WTC11 (cell line): ENCODE results near the gene RPS6KA5. TPM values are rescaled to one million over a fixed set of nuclear protein-coding genes. Genes with fewer than 3 reads are reported as not detected.
A peak's percentile ranks its signal among the peaks of the same experiment; 100 is the strongest.
"Not testable (repeated sequence)": the region's sequence is repeated elsewhere in the genome, so short reads cannot be mapped to it uniquely, and the experiment has no call there.

Experiments
- ATAC-seq: fragments of 200-7000 bp; cut with Tn5 transposase; 2 replicates; pipeline ENCODE4 v1.10.0; 2021; ENCODE audit warnings: mild to moderate bottlenecking, moderate library complexity
- CTCF ChIA-PET: fragments of 300-600 bp; sonication (Branson Sonifier 250); formaldehyde crosslinking; loops from one replicate; lab custom pipeline; 2021; ENCODE audit warnings: antibody characterized with exemption; lab: Charles Lee
- POLR2A ChIA-PET: fragments of 350-600 bp; sonication (Branson Sonifier 250); formaldehyde crosslinking; loops from one replicate; lab custom pipeline; 2021; ENCODE audit warnings: antibody characterized with exemption; lab: Charles Lee
- DNase-seq: peaks from one replicate; pipeline ENCODE4 v3.0.0; 2021; ENCODE audit warnings: low spot score
- H3K27ac Mint-ChIP-seq: 2 replicates; pipeline ENCODE4 v1.8.0; 2021; ENCODE audit warnings: mixed read lengths
- H3K27me3 Mint-ChIP-seq: 2 replicates; pipeline ENCODE4 v1.8.0; 2021; ENCODE audit warnings: low read depth, mild to moderate bottlenecking, moderate library complexity, mixed read lengths
- H3K36me3 Mint-ChIP-seq: 2 replicates; pipeline ENCODE4 v1.8.0; 2021; ENCODE audit warnings: mixed read lengths
- H3K4me1 Mint-ChIP-seq: 2 replicates; pipeline ENCODE4 v1.8.0; 2022; ENCODE audit warnings: mixed read lengths
- H3K4me3 Mint-ChIP-seq: 2 replicates; pipeline ENCODE4 v1.8.0; 2021; ENCODE audit warnings: mild to moderate bottlenecking, moderate library complexity, mixed read lengths
- H3K9me3 Mint-ChIP-seq: 2 replicates; pipeline ENCODE4 v1.8.0; 2021; ENCODE audit warnings: mixed read lengths
- CREB1 ChIP-seq: sonication (generic); formaldehyde crosslinking; IDR thresholded peaks from 2 replicates; pipeline ENCODE4 v1.8.0; 2023; ENCODE audit warnings: mild to moderate bottlenecking, missing genetic modification reagents
- ELF4 ChIP-seq: sonication (generic); formaldehyde crosslinking; IDR thresholded peaks from 2 replicates; pipeline ENCODE4 v1.8.1; 2022; ENCODE audit warnings: low read depth, mild to moderate bottlenecking, moderate library complexity, missing genetic modification reagents
- FOXP1 ChIP-seq: sonication (generic); formaldehyde crosslinking; IDR thresholded peaks from 2 replicates; pipeline ENCODE4 v1.8.0; 2022; ENCODE audit warnings: missing genetic modification reagents, mild to moderate bottlenecking, moderate library complexity, borderline replicate concordance
- HMGXB4 ChIP-seq: sonication (generic); formaldehyde crosslinking; IDR thresholded peaks from 2 replicates; pipeline ENCODE4 v1.8.1; 2023; ENCODE audit warnings: mild to moderate bottlenecking, moderate library complexity, missing genetic modification reagents
- JUN ChIP-seq: sonication (generic); formaldehyde crosslinking; IDR thresholded peaks from 2 replicates; pipeline ENCODE4 v1.8.0; 2023; ENCODE audit warnings: mild to moderate bottlenecking, missing genetic modification reagents
- NFYB ChIP-seq: sonication (generic); formaldehyde crosslinking; conservative IDR thresholded peaks from 2 replicates; pipeline ENCODE4 v1.8.0; 2022; ENCODE audit warnings: low read depth, missing genetic modification reagents
- NR1H2 ChIP-seq: sonication (generic); formaldehyde crosslinking; IDR thresholded peaks from 2 replicates; pipeline ENCODE4 v1.9.0; 2021; ENCODE audit warnings: mild to moderate bottlenecking, moderate library complexity, missing genetic modification reagents
- SMAD3 ChIP-seq: sonication (generic); formaldehyde crosslinking; IDR thresholded peaks from 2 replicates; pipeline ENCODE4 v1.8.0; 2022; ENCODE audit warnings: missing genetic modification reagents, mild to moderate bottlenecking, borderline replicate concordance
- SOX15 ChIP-seq: fragments of 250-450 bp; sonication (Bioruptor Pico); IDR thresholded peaks from 2 replicates; pipeline ENCODE4 v1.9.0; 2021; ENCODE audit warnings: mild to moderate bottlenecking
- SP1 ChIP-seq: sonication (generic); formaldehyde crosslinking; conservative IDR thresholded peaks from 2 replicates; pipeline ENCODE4 v1.8.1; 2022; ENCODE audit warnings: missing genetic modification reagents
- TP53 ChIP-seq: sonication (generic); formaldehyde crosslinking; IDR thresholded peaks from 2 replicates; pipeline ENCODE4 v1.8.1; 2023; ENCODE audit warnings: mild to moderate bottlenecking, missing genetic modification reagents
- ZNF219 ChIP-seq: sonication (generic); formaldehyde crosslinking; IDR thresholded peaks from 2 replicates; pipeline ENCODE4 v1.8.0; 2023; ENCODE audit warnings: missing genetic modification reagents, mild to moderate bottlenecking, borderline replicate concordance
- total RNA-seq: library from RNA; stranded (reverse); gene quantifications from 3 replicates; pipeline ENCODE4 v1.2.3, GENCODE V29; 2021
- TF ChIP-seq, protein P1 (sequence below): sonication (generic); formaldehyde crosslinking; IDR thresholded peaks from 2 replicates; pipeline ENCODE4 v1.8.0; 2023; ENCODE audit warnings: missing genetic modification reagents, mild to moderate bottlenecking, borderline replicate concordance
- TF ChIP-seq, protein P2 (sequence below): fragments of 250-450 bp; sonication (Bioruptor Pico); conservative IDR thresholded peaks from 2 replicates; pipeline ENCODE4 v1.9.0; 2021; ENCODE audit warnings: mild to moderate bottlenecking
- TF ChIP-seq, protein P3 (sequence below): sonication (generic); formaldehyde crosslinking; IDR thresholded peaks from 2 replicates; pipeline ENCODE4 v1.8.1; 2022; ENCODE audit warnings: low read depth, missing genetic modification reagents, borderline replicate concordance
- TF ChIP-seq, protein P4 (sequence below): sonication (generic); formaldehyde crosslinking; conservative IDR thresholded peaks from 2 replicates; pipeline ENCODE4 v1.8.1; 2022; ENCODE audit warnings: mild to moderate bottlenecking, missing genetic modification reagents
- TF ChIP-seq, protein P5 (sequence below): sonication (generic); formaldehyde crosslinking; IDR thresholded peaks from 2 replicates; pipeline ENCODE4 v1.8.1; 2022; ENCODE audit warnings: low read depth, mild to moderate bottlenecking, moderate library complexity, missing genetic modification reagents, borderline replicate concordance

RPS6KA5 gene
- total RNA-seq, 1 experiment from 2014 or later: 5.2 TPM

DNA sequence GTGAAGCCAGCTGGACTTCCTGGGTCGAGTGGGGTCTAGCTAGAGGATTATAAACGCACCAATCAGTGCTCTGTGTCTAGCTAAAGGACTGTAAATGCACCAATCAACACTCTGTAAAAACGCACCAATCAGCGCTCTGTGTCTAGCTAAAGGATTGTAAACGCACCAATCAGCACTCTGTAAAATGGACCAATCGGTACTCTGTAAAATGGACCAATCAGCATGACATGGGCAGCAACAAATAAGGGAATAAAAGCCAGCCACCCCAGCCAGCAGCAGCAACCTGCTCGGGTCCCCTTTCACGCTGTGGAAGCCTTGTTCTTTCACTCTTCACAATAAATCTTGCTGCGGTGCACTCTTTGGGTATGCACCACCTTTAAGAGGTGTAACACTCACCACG lies 26.1 kb downstream of the RPS6KA5 start:
- DNase-seq, ATAC-seq, H3K4me3 Mint-ChIP-seq, H3K36me3 Mint-ChIP-seq, H3K27me3 Mint-ChIP-seq, H3K27ac Mint-ChIP-seq, CTCF ChIA-PET, H3K4me1 Mint-ChIP-seq, POLR2A ChIA-PET: not testable (repeated sequence)
- TF ChIP-seq NFYB (CRISPR knock-in tag): peak; percentile 47
- peaks cover 11% of the 10 kb centered on the region for H3K9me3 Mint-ChIP-seq

DNA sequence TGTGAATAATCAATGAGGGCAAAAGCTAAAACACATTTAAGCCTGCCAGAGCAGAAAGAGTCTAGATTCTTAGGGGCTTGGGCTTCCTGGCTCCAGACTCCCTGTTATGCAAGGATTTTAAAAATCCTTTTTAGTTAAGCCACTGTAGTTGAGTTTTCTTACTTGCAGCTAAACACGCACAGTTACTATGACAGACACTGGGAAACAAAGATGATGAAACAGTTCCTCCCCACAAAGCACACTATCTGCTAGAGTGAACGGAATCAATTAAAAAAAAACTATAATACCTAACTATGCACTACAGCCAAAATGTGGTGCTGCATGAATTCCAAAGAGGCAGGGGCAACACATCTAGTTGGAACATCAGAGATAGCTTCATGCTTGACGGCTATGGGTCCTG lies 28.2 kb downstream of the RPS6KA5 start:
- no peak overlapping the region for H3K4me3 Mint-ChIP-seq
- POLR2A ChIA-PET: no interaction called here
- TF ChIP-seq SMAD3: no peak
- TF ChIP-seq ELF4 (CRISPR knock-in tag): no peak
- TF ChIP-seq, protein P1, sequence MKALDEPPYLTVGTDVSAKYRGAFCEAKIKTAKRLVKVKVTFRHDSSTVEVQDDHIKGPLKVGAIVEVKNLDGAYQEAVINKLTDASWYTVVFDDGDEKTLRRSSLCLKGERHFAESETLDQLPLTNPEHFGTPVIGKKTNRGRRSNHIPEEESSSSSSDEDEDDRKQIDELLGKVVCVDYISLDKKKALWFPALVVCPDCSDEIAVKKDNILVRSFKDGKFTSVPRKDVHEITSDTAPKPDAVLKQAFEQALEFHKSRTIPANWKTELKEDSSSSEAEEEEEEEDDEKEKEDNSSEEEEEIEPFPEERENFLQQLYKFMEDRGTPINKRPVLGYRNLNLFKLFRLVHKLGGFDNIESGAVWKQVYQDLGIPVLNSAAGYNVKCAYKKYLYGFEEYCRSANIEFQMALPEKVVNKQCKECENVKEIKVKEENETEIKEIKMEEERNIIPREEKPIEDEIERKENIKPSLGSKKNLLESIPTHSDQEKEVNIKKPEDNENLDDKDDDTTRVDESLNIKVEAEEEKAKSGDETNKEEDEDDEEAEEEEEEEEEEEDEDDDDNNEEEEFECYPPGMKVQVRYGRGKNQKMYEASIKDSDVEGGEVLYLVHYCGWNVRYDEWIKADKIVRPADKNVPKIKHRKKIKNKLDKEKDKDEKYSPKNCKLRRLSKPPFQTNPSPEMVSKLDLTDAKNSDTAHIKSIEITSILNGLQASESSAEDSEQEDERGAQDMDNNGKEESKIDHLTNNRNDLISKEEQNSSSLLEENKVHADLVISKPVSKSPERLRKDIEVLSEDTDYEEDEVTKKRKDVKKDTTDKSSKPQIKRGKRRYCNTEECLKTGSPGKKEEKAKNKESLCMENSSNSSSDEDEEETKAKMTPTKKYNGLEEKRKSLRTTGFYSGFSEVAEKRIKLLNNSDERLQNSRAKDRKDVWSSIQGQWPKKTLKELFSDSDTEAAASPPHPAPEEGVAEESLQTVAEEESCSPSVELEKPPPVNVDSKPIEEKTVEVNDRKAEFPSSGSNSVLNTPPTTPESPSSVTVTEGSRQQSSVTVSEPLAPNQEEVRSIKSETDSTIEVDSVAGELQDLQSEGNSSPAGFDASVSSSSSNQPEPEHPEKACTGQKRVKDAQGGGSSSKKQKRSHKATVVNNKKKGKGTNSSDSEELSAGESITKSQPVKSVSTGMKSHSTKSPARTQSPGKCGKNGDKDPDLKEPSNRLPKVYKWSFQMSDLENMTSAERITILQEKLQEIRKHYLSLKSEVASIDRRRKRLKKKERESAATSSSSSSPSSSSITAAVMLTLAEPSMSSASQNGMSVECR (CRISPR knock-in tag): no peak
- TF ChIP-seq, protein P2, sequence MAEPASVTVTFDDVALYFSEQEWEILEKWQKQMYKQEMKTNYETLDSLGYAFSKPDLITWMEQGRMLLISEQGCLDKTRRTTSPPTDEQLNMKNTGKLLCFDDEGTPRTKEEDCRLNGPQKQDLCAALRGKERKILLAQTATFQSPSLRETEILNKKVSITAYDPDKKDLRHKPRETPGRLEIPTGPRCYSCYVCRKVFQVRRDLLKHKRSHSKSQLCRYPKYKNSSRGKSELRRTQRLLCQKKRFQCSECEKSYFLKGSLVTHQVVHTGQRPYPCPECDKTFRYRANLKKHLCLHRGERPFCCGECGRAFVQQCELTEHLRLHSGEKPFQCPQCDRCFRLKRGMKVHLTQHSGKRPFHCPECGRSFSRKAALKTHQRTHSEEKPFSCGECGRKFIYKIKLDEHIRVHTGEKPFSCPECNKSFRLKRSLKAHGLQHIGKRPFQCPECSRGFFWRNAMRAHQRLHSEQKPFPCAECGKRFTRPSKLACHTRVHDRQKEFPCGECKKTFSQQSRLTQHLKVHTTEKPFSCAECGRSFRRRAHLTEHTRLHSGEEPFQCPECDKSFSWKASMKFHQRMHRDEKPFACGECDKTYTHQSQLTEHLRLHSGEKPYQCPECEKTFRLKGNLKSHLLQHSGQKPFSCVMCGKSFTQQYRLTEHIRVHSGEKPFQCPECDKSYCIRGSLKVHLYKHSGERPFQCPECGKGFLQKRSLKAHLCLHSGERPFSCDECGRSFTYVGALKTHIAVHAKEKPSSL (CRISPR knock-in tag): no peak
- TF ChIP-seq SP1 (CRISPR knock-in tag): no peak
- no peak for TF ChIP-seq ZNF219 (CRISPR knock-in tag)
- TF ChIP-seq TP53 (CRISPR knock-in tag): no peak
- TF ChIP-seq, protein P3, sequence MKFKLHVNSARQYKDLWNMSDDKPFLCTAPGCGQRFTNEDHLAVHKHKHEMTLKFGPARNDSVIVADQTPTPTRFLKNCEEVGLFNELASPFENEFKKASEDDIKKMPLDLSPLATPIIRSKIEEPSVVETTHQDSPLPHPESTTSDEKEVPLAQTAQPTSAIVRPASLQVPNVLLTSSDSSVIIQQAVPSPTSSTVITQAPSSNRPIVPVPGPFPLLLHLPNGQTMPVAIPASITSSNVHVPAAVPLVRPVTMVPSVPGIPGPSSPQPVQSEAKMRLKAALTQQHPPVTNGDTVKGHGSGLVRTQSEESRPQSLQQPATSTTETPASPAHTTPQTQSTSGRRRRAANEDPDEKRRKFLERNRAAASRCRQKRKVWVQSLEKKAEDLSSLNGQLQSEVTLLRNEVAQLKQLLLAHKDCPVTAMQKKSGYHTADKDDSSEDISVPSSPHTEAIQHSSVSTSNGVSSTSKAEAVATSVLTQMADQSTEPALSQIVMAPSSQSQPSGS (CRISPR knock-in tag): no peak
- TF ChIP-seq JUN (CRISPR knock-in tag): no peak
- no peak for TF ChIP-seq NR1H2 (CRISPR knock-in tag)
- no peak for TF ChIP-seq FOXP1 (CRISPR knock-in tag)
- TF ChIP-seq, protein P4, sequence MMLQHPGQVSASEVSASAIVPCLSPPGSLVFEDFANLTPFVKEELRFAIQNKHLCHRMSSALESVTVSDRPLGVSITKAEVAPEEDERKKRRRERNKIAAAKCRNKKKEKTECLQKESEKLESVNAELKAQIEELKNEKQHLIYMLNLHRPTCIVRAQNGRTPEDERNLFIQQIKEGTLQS: no peak
- TF ChIP-seq HMGXB4: no peak
- TF ChIP-seq CREB1 (CRISPR knock-in tag): no peak
- no peak for TF ChIP-seq SOX15 (CRISPR knock-in tag)
- TF ChIP-seq, protein P5, sequence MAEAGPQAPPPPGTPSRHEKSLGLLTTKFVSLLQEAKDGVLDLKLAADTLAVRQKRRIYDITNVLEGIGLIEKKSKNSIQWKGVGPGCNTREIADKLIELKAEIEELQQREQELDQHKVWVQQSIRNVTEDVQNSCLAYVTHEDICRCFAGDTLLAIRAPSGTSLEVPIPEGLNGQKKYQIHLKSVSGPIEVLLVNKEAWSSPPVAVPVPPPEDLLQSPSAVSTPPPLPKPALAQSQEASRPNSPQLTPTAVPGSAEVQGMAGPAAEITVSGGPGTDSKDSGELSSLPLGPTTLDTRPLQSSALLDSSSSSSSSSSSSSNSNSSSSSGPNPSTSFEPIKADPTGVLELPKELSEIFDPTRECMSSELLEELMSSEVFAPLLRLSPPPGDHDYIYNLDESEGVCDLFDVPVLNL (CRISPR knock-in tag): no peak
- TF ChIP-seq NFYB (CRISPR knock-in tag): no peak
- no peaks in the 10 kb centered on the region for H3K27me3 Mint-ChIP-seq
- no peaks in the 10 kb centered on the region for H3K36me3 Mint-ChIP-seq
- CTCF ChIA-PET: interaction anchor here (0.8 kb wide), 1 partner anchor 28 kb away, joined by 3 read pairs; the partner anchor contains the start of gene RPS6KA5
- ATAC-seq (no peak), DNase-seq (no peak)
- peaks cover 11% of the 10 kb centered on the region for H3K9me3 Mint-ChIP-seq
- H3K4me1 Mint-ChIP-seq: peaks cover 8% of the 10 kb centered on the region
- no peak overlapping the region for H3K27ac Mint-ChIP-seq
